Vagina (tissue), 2 donors: ENCODE data around the gene CPNE7. TPM values are rescaled to one million over a fixed set of nuclear protein-coding genes. Genes with fewer than 3 reads are reported as not detected.

ENCODE experiments used
- DNase-seq, 2 donors: peaks; one replicate each; pipeline ENCODE4 v3.0.0-alpha.2; 2017; ENCODE audit errors: extremely low spot score in 2 of 2
- H3K27ac ChIP-seq: fragments of 200-600 bp; sonication (generic); one replicate; pipeline ENCODE4 v1.5.1; 2019
- H3K27me3 ChIP-seq: fragments of 200-600 bp; sonication (generic); one replicate; pipeline ENCODE4 v1.5.1; 2019
- H3K36me3 ChIP-seq, 2 donors: fragments of 200-600 bp; sonication (generic); one replicate each; pipeline ENCODE4 v1.5.1; 2017 to 2019
- H3K4me1 ChIP-seq: fragments of 200-600 bp; sonication (generic); one replicate; pipeline ENCODE4 v1.5.1; 2019
- H3K4me3 ChIP-seq, 2 donors: fragments of 200-600 bp; sonication (generic); 1 replicate in 1 of 2; 2 replicates in 1 of 2; pipeline ENCODE4 v1.5.1; 2016 to 2019
- H3K9me3 ChIP-seq: fragments of 200-600 bp; sonication (generic); one replicate; pipeline ENCODE4 v1.5.1; 2019
- POLR2A ChIP-seq, 2 donors: fragments of 450-650 bp; IDR thresholded peaks; one replicate each; pipeline ENCODE4 v1.6.1; 2017; ENCODE audit warnings: antibody characterized with exemption in 2 of 2, mild to moderate bottlenecking in 2 of 2, moderate library complexity in 2 of 2
- POLR2AphosphoS5 ChIP-seq, 2 donors: sonication (generic); formaldehyde crosslinking; IDR thresholded peaks; one replicate each; pipeline ENCODE4 v1.9.0; 2017; ENCODE audit warnings: antibody characterized with exemption in 2 of 2, mild to moderate bottlenecking in 2 of 2, low read depth in 1 of 2; ENCODE audit not compliant: insufficient read depth in 1 of 2
- intact Hi-C: fragments of 100-400 bp; cut with DNase I; formaldehyde crosslinking; loops from one replicate; pipeline ENCODE4 v1.15.1; 2023
- total RNA-seq: library from RNA; depleted of rRNA; stranded (reverse); fragments of >200 nt; gene quantifications from one replicate; pipeline ENCODE4 v1.2.3, GENCODE V29; 2016
- TF ChIP-seq, protein P1 (sequence below), 3 experiments: fragments of 450-650 bp in 2 of 3; fragments of 200-600 bp in 1 of 3; sonication (generic) in 1 of 3; IDR thresholded peaks; one replicate each; pipeline ENCODE4 v1.5.1; 2017 to 2019; ENCODE audit warnings: antibody characterized with exemption in 3 of 3, mild to moderate bottlenecking in 2 of 3, moderate library complexity in 2 of 3

CPNE7 gene
- total RNA-seq, 1 donor from 2014 or later, result 4.9 TPM

DNA sequence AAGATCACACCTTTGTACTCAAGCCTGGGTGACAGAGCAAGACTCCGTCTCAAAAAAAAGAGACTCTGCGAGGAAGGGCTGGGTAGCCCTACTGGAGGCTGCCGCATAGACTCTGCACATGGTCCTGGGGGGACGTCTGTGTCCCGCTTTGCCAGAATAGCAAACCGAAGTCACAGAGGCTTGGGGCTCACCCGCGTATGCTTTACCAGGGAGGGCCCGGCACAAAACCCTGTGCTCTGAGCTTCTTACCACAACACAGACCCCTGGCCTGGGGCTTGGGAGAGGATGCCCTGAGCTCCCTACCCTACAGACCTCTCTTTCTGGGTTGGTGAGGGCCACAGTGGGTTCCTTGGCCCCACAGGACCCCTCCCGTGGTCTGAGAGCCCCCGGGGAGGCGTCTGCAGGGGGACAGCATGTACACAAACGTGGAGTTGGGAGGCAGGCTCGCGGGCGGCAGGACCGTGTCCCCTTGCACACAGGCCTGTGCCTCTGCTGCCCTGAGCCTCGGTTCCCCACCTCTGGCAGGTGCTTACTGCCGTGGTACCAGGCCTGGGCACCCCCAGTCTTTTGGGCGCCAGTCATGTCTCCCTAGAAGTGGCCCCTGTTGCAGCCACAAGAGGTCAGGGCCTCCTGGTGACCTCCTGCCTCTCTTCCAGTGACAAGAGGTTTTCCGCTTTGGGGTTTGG lies 13.8 kb downstream of the CPNE7 start:
- H3K4me3 ChIP-seq, result no peak overlapping the region
- no peaks in the 10 kb centered on the region for H3K9me3 ChIP-seq
- H3K27ac ChIP-seq, result no peak overlapping the region
- TF ChIP-seq POLR2A (IDR thresholded peaks at IDR 0.05), result no peak
- TF ChIP-seq, protein P1, sequence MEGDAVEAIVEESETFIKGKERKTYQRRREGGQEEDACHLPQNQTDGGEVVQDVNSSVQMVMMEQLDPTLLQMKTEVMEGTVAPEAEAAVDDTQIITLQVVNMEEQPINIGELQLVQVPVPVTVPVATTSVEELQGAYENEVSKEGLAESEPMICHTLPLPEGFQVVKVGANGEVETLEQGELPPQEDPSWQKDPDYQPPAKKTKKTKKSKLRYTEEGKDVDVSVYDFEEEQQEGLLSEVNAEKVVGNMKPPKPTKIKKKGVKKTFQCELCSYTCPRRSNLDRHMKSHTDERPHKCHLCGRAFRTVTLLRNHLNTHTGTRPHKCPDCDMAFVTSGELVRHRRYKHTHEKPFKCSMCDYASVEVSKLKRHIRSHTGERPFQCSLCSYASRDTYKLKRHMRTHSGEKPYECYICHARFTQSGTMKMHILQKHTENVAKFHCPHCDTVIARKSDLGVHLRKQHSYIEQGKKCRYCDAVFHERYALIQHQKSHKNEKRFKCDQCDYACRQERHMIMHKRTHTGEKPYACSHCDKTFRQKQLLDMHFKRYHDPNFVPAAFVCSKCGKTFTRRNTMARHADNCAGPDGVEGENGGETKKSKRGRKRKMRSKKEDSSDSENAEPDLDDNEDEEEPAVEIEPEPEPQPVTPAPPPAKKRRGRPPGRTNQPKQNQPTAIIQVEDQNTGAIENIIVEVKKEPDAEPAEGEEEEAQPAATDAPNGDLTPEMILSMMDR (IDR thresholded peaks at IDR 0.05), result no peak
- TF ChIP-seq POLR2AphosphoS5 (IDR thresholded peaks at IDR 0.05; ENCODE audit: insufficient read depth in 1 of 2, low read depth in 1 of 2), result no peak
- no peaks in the 10 kb centered on the region for H3K27me3 ChIP-seq
- H3K4me1 ChIP-seq, result no peaks in the 10 kb centered on the region
- DNase-seq, result no peak
- intact Hi-C loops, result no loop called here
- H3K36me3 ChIP-seq, result no peaks in the 10 kb centered on the region

GRCh38 chr16:89593841-89594240 lies 18.3 kb downstream of the CPNE7 start:
- H3K27ac ChIP-seq, result no peak overlapping the region
- H3K4me1 ChIP-seq, result no peaks in the 10 kb centered on the region
- DNase-seq, result no peak
- TF ChIP-seq, protein P1 (IDR thresholded peaks at IDR 0.05), result no peak
- no peak for TF ChIP-seq POLR2AphosphoS5 (IDR thresholded peaks at IDR 0.05; ENCODE audit: insufficient read depth in 1 of 2, low read depth in 1 of 2)
- TF ChIP-seq POLR2A (IDR thresholded peaks at IDR 0.05), result no peak
- H3K9me3 ChIP-seq, result no peaks in the 10 kb centered on the region
- H3K27me3 ChIP-seq, result no peaks in the 10 kb centered on the region
- no peak overlapping the region for H3K4me3 ChIP-seq
- H3K36me3 ChIP-seq, result no peaks in the 10 kb centered on the region
- intact Hi-C loops, result no loop called here

DNA sequence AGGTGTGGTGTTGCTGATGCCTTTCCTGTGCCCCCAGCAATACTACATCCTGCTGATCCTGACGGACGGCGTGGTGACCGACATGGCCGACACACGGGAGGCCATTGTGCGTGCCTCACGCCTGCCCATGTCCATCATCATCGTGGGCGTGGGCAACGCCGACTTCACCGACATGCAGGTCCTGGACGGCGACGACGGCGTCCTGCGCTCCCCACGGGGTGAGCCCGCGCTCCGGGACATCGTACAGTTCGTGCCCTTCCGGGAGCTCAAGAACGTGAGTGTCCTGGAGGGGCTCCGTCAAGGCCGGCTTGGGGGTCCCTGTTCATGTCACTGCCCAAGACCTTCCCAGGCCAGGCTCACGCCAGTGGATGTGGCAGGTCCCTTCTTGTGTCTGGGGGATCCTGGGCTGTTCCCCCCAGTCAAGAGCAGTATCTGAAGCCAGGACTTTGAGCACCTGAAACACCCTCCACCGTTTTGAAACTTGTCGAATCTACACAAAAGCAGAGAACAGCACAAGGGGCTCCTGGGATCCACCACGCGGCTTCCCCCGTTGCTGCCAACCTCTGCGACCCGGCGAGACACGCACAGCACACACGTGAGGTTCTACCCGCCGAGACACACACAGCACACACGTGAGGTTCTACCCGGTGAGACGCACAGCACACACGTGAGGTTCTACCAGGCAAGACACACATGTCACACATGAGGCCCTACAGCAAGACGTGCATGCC lies 19.9 kb downstream of the CPNE7 start:
- no peak overlapping the region for H3K4me3 ChIP-seq
- DNase-seq, result no peak
- H3K36me3 ChIP-seq, result no peaks in the 10 kb centered on the region
- no peaks in the 10 kb centered on the region for H3K4me1 ChIP-seq
- H3K27ac ChIP-seq, result no peak overlapping the region
- TF ChIP-seq, protein P1 (IDR thresholded peaks at IDR 0.05), result no peak
- TF ChIP-seq POLR2A (IDR thresholded peaks at IDR 0.05), result no peak
- TF ChIP-seq POLR2AphosphoS5 (IDR thresholded peaks at IDR 0.05; ENCODE audit: insufficient read depth in 1 of 2, low read depth in 1 of 2), result no peak
- H3K27me3 ChIP-seq, result no peaks in the 10 kb centered on the region
- intact Hi-C loops, result no loop called here
- H3K9me3 ChIP-seq, result no peaks in the 10 kb centered on the region

- no peaks in the 10 kb centered on the region for H3K27me3 ChIP-seq
- no peak for TF ChIP-seq POLR2AphosphoS5 (IDR thresholded peaks at IDR 0.05; ENCODE audit: insufficient read depth in 1 of 2, low read depth in 1 of 2)
- intact Hi-C loops, result no loop called here
- no peaks in the 10 kb centered on the region for H3K36me3 ChIP-seq
- DNase-seq, result no peak
- H3K4me1 ChIP-seq, result no peaks in the 10 kb centered on the region
- H3K4me3 ChIP-seq, result no peak overlapping the region
- H3K27ac ChIP-seq, result no peak overlapping the region
- H3K9me3 ChIP-seq, result no peaks in the 10 kb centered on the region
Measured at GRCh38 chr16:89596061-89596689, 20.6 kb downstream of the CPNE7 start.

GRCh38 chr16:89596957-89597649 lies 21.5 kb downstream of the CPNE7 start:
- no peak for TF ChIP-seq POLR2A (IDR thresholded peaks at IDR 0.05)
- TF ChIP-seq, protein P1 (IDR thresholded peaks at IDR 0.05), result no peak
- TF ChIP-seq POLR2AphosphoS5 (IDR thresholded peaks at IDR 0.05; ENCODE audit: insufficient read depth in 1 of 2, low read depth in 1 of 2), result no peak
- intact Hi-C loops, result no loop called here

More at GRCh38 chr16:89596957-89597649, 21.5 kb downstream of the CPNE7 start:
- DNase-seq, result no peak
- H3K9me3 ChIP-seq, result no peaks in the 10 kb centered on the region
- no peak overlapping the region for H3K27ac ChIP-seq
- H3K4me3 ChIP-seq, result no peak overlapping the region
- H3K27me3 ChIP-seq, result no peaks in the 10 kb centered on the region
- no peaks in the 10 kb centered on the region for H3K4me1 ChIP-seq
- no peaks in the 10 kb centered on the region for H3K36me3 ChIP-seq
